CD4-positive, alpha-beta T cell treated with Interleukin-1 beta for 1 hour (primary cell): ENCODE results near the gene OPCML.

Source experiments
- DNase-seq, 2 donors: peaks; one replicate each; pipeline ENCODE4 v3.0.0-alpha.2; 2020 to 2022

The OPCML gene

GRCh38 chr11:133271871-133272776 is 260.2 kb downstream of the OPCML start:
- DNase-seq = no peak

- no peak for DNase-seq
Observed at GRCh38 chr11:133271206-133271605, 261.1 kb downstream of the OPCML start.

GRCh38 chr11:133269267-133269666 is 263.0 kb downstream of the OPCML start:
- no peak for DNase-seq

- DNase-seq = no peak
Observed at GRCh38 chr11:133266986-133267385, 265.3 kb downstream of the OPCML start.

- no peak for DNase-seq
Observed at GRCh38 chr11:133265530-133266035, 266.7 kb downstream of the OPCML start.

- no peak for DNase-seq
Observed at GRCh38 chr11:133263332-133263731, 269.0 kb downstream of the OPCML start.

GRCh38 chr11:133258751-133259150 is 273.6 kb downstream of the OPCML start:
- DNase-seq = no peak

- DNase-seq = no peak
Observed at GRCh38 chr11:133254601-133255000, 277.7 kb downstream of the OPCML start.

GRCh38 chr11:133253570-133253969 is 278.7 kb downstream of the OPCML start:
- DNase-seq = no peak

- DNase-seq = no peak
Observed at GRCh38 chr11:133251841-133252240, 280.5 kb downstream of the OPCML start.

- DNase-seq = no peak
Observed at GRCh38 chr11:133249530-133249929, 282.8 kb downstream of the OPCML start.

- no peak for DNase-seq
Observed at GRCh38 chr11:133249065-133249464, 283.2 kb downstream of the OPCML start.

- no peak for DNase-seq
Observed at GRCh38 chr11:133243832-133244231, 288.5 kb downstream of the OPCML start.

- no peak for DNase-seq
Observed at GRCh38 chr11:133240908-133241655, 291.2 kb downstream of the OPCML start.

- DNase-seq = no peak
Observed at GRCh38 chr11:133239575-133239974, 292.7 kb downstream of the OPCML start.

- DNase-seq = no peak
Observed at GRCh38 chr11:133238495-133238894, 293.8 kb downstream of the OPCML start.

GRCh38 chr11:133238027-133238426 is 294.3 kb downstream of the OPCML start:
- no peak for DNase-seq

GRCh38 chr11:133235381-133235780 is 296.9 kb downstream of the OPCML start:
- DNase-seq = no peak

- DNase-seq = no peak
Observed at GRCh38 chr11:133234883-133235282, 297.4 kb downstream of the OPCML start.

GRCh38 chr11:133232665-133233064 is 299.6 kb downstream of the OPCML start:
- DNase-seq = no peak

- no peak for DNase-seq
Observed at GRCh38 chr11:133230431-133230830, 301.9 kb downstream of the OPCML start.

- no peak for DNase-seq
Observed at GRCh38 chr11:133228471-133229329, 303.6 kb downstream of the OPCML start.

- no peak for DNase-seq
Observed at GRCh38 chr11:133227632-133228111, 304.6 kb downstream of the OPCML start.
